ENCODE results near the gene ABCA3.

ABCA3 gene

GRCh38 chr16:2233046-2233775 is 107.3 kb downstream of the ABCA3 start:
- Histone ChIP-seq H3K9me3 (ENCODE audit: control insufficient read depth, low read length) (no peaks in the 10 kb centered on the region), H3K4me3 (ENCODE audit: extremely low read depth, insufficient read depth, low read length, poor library complexity, severe bottlenecking) (no peak overlapping the region), H3K36me3 (ENCODE audit: control insufficient read depth, insufficient read depth, low read length) (peaks cover 67% of the 10 kb centered on the region), H3K27ac (ENCODE audit: low read depth, low read length, severe bottlenecking) (no peak overlapping the region), H3K4me1 (ENCODE audit: control insufficient read depth, insufficient read depth, low read length, poor library complexity, severe bottlenecking) (peaks cover 13% of the 10 kb centered on the region)
- 96 to 97% methylated on average over 26 of the region's 28 CpGs for WGBS, 2 experiments (ENCODE audit: insufficient coverage in 2 of 2)

DNA sequence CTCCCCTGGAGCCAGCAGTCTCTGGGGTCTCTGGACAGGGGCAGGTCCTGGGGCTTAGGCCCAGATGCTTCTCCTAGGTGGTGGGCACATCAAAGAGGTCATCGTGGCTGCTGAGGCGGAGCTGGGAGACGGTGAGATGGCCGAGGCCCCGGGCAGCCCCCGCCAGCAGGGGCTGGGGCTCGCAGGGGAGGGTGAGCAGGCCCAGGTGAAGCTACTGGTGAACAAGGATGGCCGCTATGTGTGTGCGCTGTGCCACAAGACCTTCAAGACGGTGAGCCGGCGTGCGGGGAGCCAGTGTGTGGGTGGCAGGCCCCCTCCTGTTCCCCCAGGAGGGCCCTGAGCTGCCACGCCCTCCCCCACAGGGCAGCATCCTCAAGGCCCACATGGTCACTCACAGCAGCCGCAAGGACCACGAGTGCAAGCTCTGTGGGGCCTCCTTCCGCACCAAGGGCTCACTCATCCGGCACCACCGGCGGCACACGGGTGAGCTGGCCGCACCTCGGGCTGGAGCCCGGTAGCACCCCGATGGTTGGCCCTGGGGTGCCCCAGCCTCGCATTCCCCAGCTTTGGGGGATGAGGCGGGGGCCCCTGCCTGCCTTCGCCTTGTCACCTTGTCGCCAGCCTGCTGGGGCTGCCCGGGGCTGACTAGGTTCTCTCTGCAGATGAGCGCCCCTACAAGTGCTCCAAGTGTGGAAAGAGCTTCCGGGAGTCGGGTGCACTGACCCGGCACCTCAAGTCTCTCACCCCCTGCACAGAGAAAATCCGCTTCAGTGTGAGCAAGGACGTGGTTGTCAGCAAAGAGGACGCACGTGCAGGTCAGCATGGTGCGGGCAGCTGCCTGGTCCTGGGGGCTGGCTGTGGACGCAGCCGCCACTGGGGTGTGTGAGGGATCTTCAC is 108.2 kb downstream of the ABCA3 start:
- Histone ChIP-seq H3K9me3 (ENCODE audit: control insufficient read depth, low read length) (no peaks in the 10 kb centered on the region), H3K4me3 (ENCODE audit: extremely low read depth, insufficient read depth, low read length, poor library complexity, severe bottlenecking) (no peak overlapping the region), H3K36me3 (ENCODE audit: control insufficient read depth, insufficient read depth, low read length) (peaks cover 73% of the 10 kb centered on the region), H3K27ac (ENCODE audit: low read depth, low read length, severe bottlenecking) (no peak overlapping the region), H3K4me1 (ENCODE audit: control insufficient read depth, insufficient read depth, low read length, poor library complexity, severe bottlenecking) (peaks cover 10% of the 10 kb centered on the region)
- WGBS, 2 experiments (ENCODE audit: insufficient coverage in 2 of 2), result 94 to 95% methylated on average over 30 to 36 of the region's 41 CpGs

GRCh38 chr16:2231016-2231931 is 109.3 kb downstream of the ABCA3 start:
- H3K4me1 ChIP-seq (ENCODE audit: control insufficient read depth, insufficient read depth, low read length, poor library complexity, severe bottlenecking), result peaks cover 7% of the 10 kb centered on the region
- 96 to 97% methylated on average over 29 of the region's 29 CpGs for WGBS, 2 experiments (ENCODE audit: insufficient coverage in 2 of 2)
- H3K36me3 ChIP-seq (ENCODE audit: control insufficient read depth, insufficient read depth, low read length), result peaks cover 80% of the 10 kb centered on the region
- H3K4me3 ChIP-seq (ENCODE audit: extremely low read depth, insufficient read depth, low read length, poor library complexity, severe bottlenecking), result no peak overlapping the region
- no peaks in the 10 kb centered on the region for H3K9me3 ChIP-seq (ENCODE audit: control insufficient read depth, low read length)
- no peak overlapping the region for H3K27ac ChIP-seq (ENCODE audit: low read depth, low read length, severe bottlenecking)

DNA sequence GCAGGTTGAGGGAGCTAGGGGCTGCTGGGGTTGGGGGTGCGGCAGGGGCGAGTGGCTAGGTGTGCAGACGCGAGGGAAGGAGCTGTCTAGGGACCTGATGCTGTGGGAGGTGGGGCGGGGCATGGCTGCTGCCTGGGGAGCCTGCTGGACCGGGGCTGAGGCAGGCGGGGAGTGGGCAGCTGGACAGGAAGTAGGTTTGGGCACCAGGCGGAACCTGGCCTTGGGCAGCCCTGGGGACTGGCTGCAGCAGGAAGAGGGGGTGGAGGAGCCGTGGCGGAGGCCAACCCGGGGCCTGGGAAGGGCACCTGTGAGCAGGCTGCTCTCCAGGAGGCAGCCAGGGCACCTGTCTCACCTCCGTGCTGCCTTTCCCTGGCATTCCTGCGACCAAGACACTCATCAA is 110.2 kb downstream of the ABCA3 start:
- Histone ChIP-seq H3K4me3 (ENCODE audit: extremely low read depth, insufficient read depth, low read length, poor library complexity, severe bottlenecking) (no peak overlapping the region), H3K27ac (ENCODE audit: low read depth, low read length, severe bottlenecking) (no peak overlapping the region), H3K4me1 (ENCODE audit: control insufficient read depth, insufficient read depth, low read length, poor library complexity, severe bottlenecking) (no peaks in the 10 kb centered on the region), H3K36me3 (ENCODE audit: control insufficient read depth, insufficient read depth, low read length) (peaks cover 82% of the 10 kb centered on the region), H3K9me3 (ENCODE audit: control insufficient read depth, low read length) (no peaks in the 10 kb centered on the region)
- 92 to 96% methylated on average over 6 to 12 of the region's 13 CpGs for WGBS, 2 experiments (ENCODE audit: insufficient coverage in 2 of 2)

DNA sequence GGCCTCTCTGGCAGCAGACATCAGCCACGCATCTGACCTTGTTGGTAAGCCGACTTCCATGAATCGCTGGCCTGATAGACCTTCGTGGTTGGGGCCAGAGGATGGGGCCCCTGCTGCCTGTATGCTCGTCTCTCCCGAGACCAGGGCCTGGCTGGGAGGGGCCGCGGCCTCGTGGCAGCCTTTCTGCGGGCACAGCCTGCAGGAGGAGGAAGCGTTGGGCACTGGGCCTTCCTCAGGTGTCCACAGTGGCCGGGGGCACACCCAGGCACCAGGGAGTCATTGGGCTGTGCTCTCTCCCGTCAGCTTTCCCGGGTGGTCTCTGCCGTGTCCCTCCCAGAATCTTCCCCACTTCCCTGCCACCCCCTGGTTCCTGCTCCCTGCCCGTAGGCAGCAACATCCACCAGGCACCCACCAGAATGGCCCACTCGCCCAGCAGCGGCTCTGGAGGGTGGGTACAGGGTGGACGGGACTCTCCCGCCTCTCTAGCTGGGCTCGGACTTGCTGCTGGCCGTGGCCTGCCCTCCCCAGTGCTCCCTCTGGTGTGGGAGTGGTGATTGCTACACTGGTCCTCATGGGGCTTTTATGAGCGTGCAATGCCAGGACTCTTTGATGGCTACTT is 110.8 kb downstream of the ABCA3 start:
- Histone ChIP-seq H3K36me3 (ENCODE audit: control insufficient read depth, insufficient read depth, low read length) (peaks cover 75% of the 10 kb centered on the region), H3K27ac (ENCODE audit: low read depth, low read length, severe bottlenecking) (no peak overlapping the region), H3K9me3 (ENCODE audit: control insufficient read depth, low read length) (no peaks in the 10 kb centered on the region), H3K4me3 (ENCODE audit: extremely low read depth, insufficient read depth, low read length, poor library complexity, severe bottlenecking) (no peak overlapping the region), H3K4me1 (ENCODE audit: control insufficient read depth, insufficient read depth, low read length, poor library complexity, severe bottlenecking) (peaks cover under 1% of the 10 kb centered on the region)
- 97 to 98% methylated on average over 20 to 21 of the region's 23 CpGs for WGBS, 2 experiments (ENCODE audit: insufficient coverage in 2 of 2)

DNA sequence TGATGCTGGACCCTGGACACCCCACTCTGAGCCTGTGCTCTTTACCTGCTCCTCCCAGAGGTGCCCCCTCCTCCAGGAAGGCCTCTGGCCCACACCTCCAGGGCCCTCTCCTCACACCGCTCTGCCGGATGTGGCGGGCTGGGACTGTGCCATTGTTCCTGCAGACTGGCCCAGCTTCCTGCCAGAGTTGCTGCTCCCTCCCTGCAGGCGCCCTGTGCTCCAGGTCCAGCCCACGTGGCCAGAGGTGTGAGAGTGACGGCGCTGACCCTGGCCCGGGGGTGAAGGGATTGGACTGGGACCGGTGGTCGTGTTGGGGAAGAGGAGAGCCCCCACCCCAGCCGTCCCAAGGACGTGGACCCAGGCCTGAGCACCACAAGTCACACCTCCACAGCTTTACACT is 111.4 kb downstream of the ABCA3 start:
- Histone ChIP-seq H3K4me3 (ENCODE audit: extremely low read depth, insufficient read depth, low read length, poor library complexity, severe bottlenecking) (no peak overlapping the region), H3K27ac (ENCODE audit: low read depth, low read length, severe bottlenecking) (no peak overlapping the region), H3K36me3 (ENCODE audit: control insufficient read depth, insufficient read depth, low read length) (peaks cover 69% of the 10 kb centered on the region), H3K9me3 (ENCODE audit: control insufficient read depth, low read length) (no peaks in the 10 kb centered on the region), H3K4me1 (ENCODE audit: control insufficient read depth, insufficient read depth, low read length, poor library complexity, severe bottlenecking) (peaks cover 6% of the 10 kb centered on the region)
- WGBS, 2 experiments (ENCODE audit: insufficient coverage in 2 of 2), result 96 to 100% methylated on average over 5 to 8 of the region's 12 CpGs

- WGBS, 2 experiments (ENCODE audit: insufficient coverage in 2 of 2), result 96 to 97% methylated on average over 22 of the region's 25 CpGs
- Histone ChIP-seq H3K27ac (ENCODE audit: low read depth, low read length, severe bottlenecking) (no peak overlapping the region), H3K9me3 (ENCODE audit: control insufficient read depth, low read length) (no peaks in the 10 kb centered on the region), H3K4me1 (ENCODE audit: control insufficient read depth, insufficient read depth, low read length, poor library complexity, severe bottlenecking) (peaks cover 6% of the 10 kb centered on the region), H3K36me3 (ENCODE audit: control insufficient read depth, insufficient read depth, low read length) (peaks cover 63% of the 10 kb centered on the region), H3K4me3 (ENCODE audit: extremely low read depth, insufficient read depth, low read length, poor library complexity, severe bottlenecking) (no peak overlapping the region)
These were observed 112.2 kb downstream of the ABCA3 start for GRCh38 chr16:2228161-2228824.

GRCh38 chr16:2226918-2227317 is 113.6 kb downstream of the ABCA3 start:
- Histone ChIP-seq H3K9me3 (ENCODE audit: control insufficient read depth, low read length) (no peaks in the 10 kb centered on the region), H3K4me1 (ENCODE audit: control insufficient read depth, insufficient read depth, low read length, poor library complexity, severe bottlenecking) (peaks cover 6% of the 10 kb centered on the region), H3K27ac (ENCODE audit: low read depth, low read length, severe bottlenecking) (no peak overlapping the region), H3K4me3 (ENCODE audit: extremely low read depth, insufficient read depth, low read length, poor library complexity, severe bottlenecking) (no peak overlapping the region), H3K36me3 (ENCODE audit: control insufficient read depth, insufficient read depth, low read length) (peaks cover 49% of the 10 kb centered on the region)
- WGBS, 2 experiments (ENCODE audit: insufficient coverage in 2 of 2), result 94 to 95% methylated on average over 3 of the region's 6 CpGs

GRCh38 chr16:2226245-2226793 is 114.2 kb downstream of the ABCA3 start:
- 85 to 100% methylated on average over 6 of the region's 9 CpGs for WGBS, 2 experiments (ENCODE audit: insufficient coverage in 2 of 2)
- Histone ChIP-seq H3K36me3 (ENCODE audit: control insufficient read depth, insufficient read depth, low read length) (peaks cover 43% of the 10 kb centered on the region), H3K27ac (ENCODE audit: low read depth, low read length, severe bottlenecking) (no peak overlapping the region), H3K4me1 (ENCODE audit: control insufficient read depth, insufficient read depth, low read length, poor library complexity, severe bottlenecking) (peaks cover 6% of the 10 kb centered on the region), H3K4me3 (ENCODE audit: extremely low read depth, insufficient read depth, low read length, poor library complexity, severe bottlenecking) (no peak overlapping the region), H3K9me3 (ENCODE audit: control insufficient read depth, low read length) (no peaks in the 10 kb centered on the region)
